SU-DHL-6 (cell line): ENCODE data around the gene WASL.

Source experiments
- CTCF ChIP-seq: fragments of 200-600 bp; sonication (generic); IDR thresholded peaks from one replicate; pipeline ENCODE4 v1.5.1; 2017; ENCODE audit warnings: antibody characterized with exemption, mild to moderate bottlenecking, low read length, moderate library complexity; ENCODE audit not compliant: insufficient read depth, poor library complexity, severe bottlenecking
- EZH2phosphoT487 ChIP-seq: fragments of 200-600 bp; sonication (generic), shearing (Covaris generic); conservative IDR thresholded peaks from 2 replicates; pipeline ENCODE4 v1.6.1; 2018; ENCODE audit warnings: mild to moderate bottlenecking, antibody characterized with exemption, low read length, moderate library complexity, mixed read lengths

- TF ChIP-seq CTCF = no peak
- no peak for TF ChIP-seq EZH2phosphoT487
Measured at GRCh38 chr7:123792547-123792946, 43.7 kb upstream of the WASL start.
